T-cell (primary cell): ENCODE data around the gene BARHL1. TPM values are rescaled to one million over a fixed set of nuclear protein-coding genes. Genes with fewer than 3 reads are reported as not detected.

Source experiments
- ATAC-seq, 4 experiments: fragments of 200-7000 bp in 3 of 4; fragments of 150-1000 bp in 1 of 4; cut with Tn5 transposase; replicated peaks in 1 of 4; 1 replicate in 3 of 4; 2 replicates in 1 of 4; pipeline ENCODE4 v1.10.0; 2021; ENCODE audit warnings: moderate library complexity in 3 of 4, mild to moderate bottlenecking in 2 of 4, moderate number of reproducible peaks in 1 of 4
- CTCF ChIA-PET, 2 donors: fragments of 300-600 bp; sonication (Branson Sonifier 250); formaldehyde crosslinking; loops; one replicate each; lab custom pipeline; 2022; ENCODE audit warnings: antibody characterized with exemption in 2 of 2; lab: Charles Lee
- POLR2A ChIA-PET, 2 donors: fragments of 300-600 bp; sonication (Branson Sonifier 250); formaldehyde crosslinking; loops; one replicate each; lab custom pipeline; 2022; ENCODE audit warnings: antibody characterized with exemption in 2 of 2; lab: Charles Lee
- DNase-seq, 35 experiments: peaks; one replicate each; pipeline versions ENCODE4 v3.0.0 to v3.0.0-alpha.2; 2013 to 2023
- H3K27ac ChIP-seq: one replicate; pipeline ENCODE4 v1.5.1; 2013; ENCODE audit warnings: low read length
- H3K27me3 ChIP-seq, 2 experiments: replicated peaks in 1 of 2; 1 replicate in 1 of 2; 2 replicates in 1 of 2; pipeline versions ENCODE4 v1.6.1 to v1.7.0; 2013; ENCODE audit warnings: low read length in 1 of 2, mixed read lengths in 1 of 2; ENCODE audit not compliant: control insufficient read depth in 2 of 2, insufficient read depth in 2 of 2; ENCODE audit errors: extremely low read depth in 1 of 2
- H3K36me3 ChIP-seq, 2 donors: 1 replicate in 1 of 2; 2 replicates in 1 of 2; pipeline versions ENCODE4 v1.6.1 to v1.7.0; 2013; ENCODE audit warnings: low read length in 1 of 2; ENCODE audit not compliant: control insufficient read depth in 2 of 2, insufficient read depth in 1 of 2; ENCODE audit errors: extremely low read depth in 1 of 2
- H3K4me1 ChIP-seq, 2 experiments: 1 replicate in 1 of 2; 2 replicates in 1 of 2; pipeline versions ENCODE4 v1.6.1 to v1.7.0; 2013; ENCODE audit warnings: low read length in 2 of 2, mixed read lengths in 1 of 2; ENCODE audit not compliant: insufficient read depth in 2 of 2, control insufficient read depth in 1 of 2; ENCODE audit errors: extremely low read depth in 1 of 2
- H3K4me3 ChIP-seq, 2 donors: 1 replicate in 1 of 2; 2 replicates in 1 of 2; pipeline versions ENCODE4 v1.5.1 to v1.7.0; 2013; ENCODE audit warnings: mild to moderate bottlenecking in 2 of 2, low read length in 1 of 2, moderate library complexity in 1 of 2; ENCODE audit not compliant: control insufficient read depth in 1 of 2; ENCODE audit errors: extremely low read depth in 1 of 2
- H3K9me3 ChIP-seq: 2 replicates; pipeline ENCODE4 v1.7.0; 2013
- H3K27ac Mint-ChIP-seq, 2 donors: one replicate each; pipeline ENCODE4 v1.8.0; 2020 to 2021; ENCODE audit warnings: mild to moderate bottlenecking in 2 of 2, mixed read lengths in 2 of 2
- H3K27me3 Mint-ChIP-seq, 2 donors: one replicate each; pipeline ENCODE4 v1.8.0; 2021 to 2022; ENCODE audit warnings: mixed read lengths in 2 of 2
- H3K36me3 Mint-ChIP-seq: one replicate; pipeline ENCODE4 v1.8.0; 2021; ENCODE audit warnings: mixed read lengths
- H3K4me1 Mint-ChIP-seq, 3 donors: one replicate each; pipeline ENCODE4 v1.8.0; 2020 to 2022; ENCODE audit warnings: mixed read lengths in 3 of 3, mild to moderate bottlenecking in 1 of 3
- H3K4me3 Mint-ChIP-seq, 3 donors: one replicate each; pipeline ENCODE4 v1.8.0; 2020 to 2022; ENCODE audit warnings: mild to moderate bottlenecking in 3 of 3, mixed read lengths in 3 of 3, moderate library complexity in 3 of 3
- H3K9me3 Mint-ChIP-seq, 3 donors: one replicate each; pipeline ENCODE4 v1.8.0; 2020 to 2022; ENCODE audit warnings: mixed read lengths in 3 of 3
- WGBS: methylation state at CpG from one replicate; pipeline ENCODE4 v1.1.5; 2013; ENCODE audit warnings: missing lambda C conversion rate; ENCODE audit not compliant: insufficient coverage; 5-methylcytosine and 5-hydroxymethylcytosine counted together
- total RNA-seq, 35 experiments: library from RNA in 6 of 35; stranded (reverse) in 6 of 35; fragments of 120-200 nt in 1 of 35; gene quantifications; one replicate each; pipeline versions ENCODE4 v1.2.1 to v1.2.4 and lab custom pipeline; 2013 to 2026

The BARHL1 gene
- total RNA-seq, 5 donors from 2014 or later (not counting 1 experiment from before 2014, with no cell fraction given) = not detected

- Mint-ChIP-seq H3K4me3 (no peak overlapping the region), H3K27ac (no peak overlapping the region), H3K36me3 (peaks cover 4% of the 10 kb centered on the region), H3K9me3 (no peaks in the 10 kb centered on the region), H3K27me3 (peaks cover 56 to 76% of the 10 kb centered on the region in 2 donors), H3K4me1 (peaks cover 8 to 14% (median 11%) of the 10 kb centered on the region in 3 donors)
- ChIA-PET POLR2A (no interaction called here), CTCF (no interaction called here)
- Histone ChIP-seq H3K4me1 (peaks cover 0 to 19% of the 10 kb centered on the region in 2 experiments), H3K27ac (no peak overlapping the region), H3K27me3 (peaks cover 29 to 89% of the 10 kb centered on the region in 2 experiments), H3K4me3 (no peak overlapping the region), H3K9me3 (no peaks in the 10 kb centered on the region), H3K36me3 (no peaks in the 10 kb centered on the region)
- ATAC-seq (no peak), DNase-seq (no peak)
- 24% methylated on average over 6 of the region's 12 CpGs for WGBS
Observed at GRCh38 chr9:132588098-132588497, 5.7 kb downstream of the BARHL1 start.

GRCh38 chr9:132588501-132589147 lies 6.2 kb downstream of the BARHL1 start:
- Mint-ChIP-seq H3K36me3 (peaks cover 9% of the 10 kb centered on the region), H3K9me3 (no peaks in the 10 kb centered on the region), H3K4me1 (peaks cover 10 to 14% (median 11%) of the 10 kb centered on the region in 3 donors), H3K27me3 (peaks cover 58 to 76% of the 10 kb centered on the region in 2 donors), H3K27ac (no peak overlapping the region), H3K4me3 (no peak overlapping the region)
- no peak for ATAC-seq
- Histone ChIP-seq H3K9me3 (no peaks in the 10 kb centered on the region), H3K4me1 (peaks cover 0 to 19% of the 10 kb centered on the region in 2 experiments), H3K27me3 (peaks cover 24 to 86% of the 10 kb centered on the region in 2 experiments), H3K36me3 (no peaks in the 10 kb centered on the region), H3K27ac (no peak overlapping the region), H3K4me3 (no peak overlapping the region)
- POLR2A ChIA-PET = no interaction called here
- DNase-seq = no peak
- CTCF ChIA-PET = no interaction called here
- 20% methylated on average over 22 of the region's 28 CpGs for WGBS

GRCh38 chr9:132589148-132590036 lies 7.0 kb downstream of the BARHL1 start:
- ATAC-seq (peak in 1 of 4 experiments; percentile 12), DNase-seq (no peak)
- Mint-ChIP-seq H3K36me3 (peaks cover 16% of the 10 kb centered on the region), H3K27me3 (peaks cover 54 to 71% of the 10 kb centered on the region in 2 donors), H3K4me1 (peaks cover 10 to 14% (median 11%) of the 10 kb centered on the region in 3 donors), H3K4me3 (no peak overlapping the region), H3K9me3 (no peaks in the 10 kb centered on the region), H3K27ac (no peak overlapping the region)
- peaks cover 0 to 19% of the 10 kb centered on the region in 2 experiments for H3K4me1 ChIP-seq
- ChIA-PET CTCF (no interaction called here), POLR2A (no interaction called here)
- no peaks in the 10 kb centered on the region for H3K9me3 ChIP-seq
- WGBS = 6% methylated on average over 73 of the region's 83 CpGs
- no peak overlapping the region for H3K4me3 ChIP-seq
- H3K36me3 ChIP-seq = peaks cover 0 to 2% of the 10 kb centered on the region in 2 donors
- H3K27ac ChIP-seq = no peak overlapping the region
- peaks cover 22 to 82% of the 10 kb centered on the region in 2 experiments for H3K27me3 ChIP-seq

GRCh38 chr9:132590037-132590317 lies 7.6 kb downstream of the BARHL1 start:
- Mint-ChIP-seq H3K4me1 (peaks cover 10 to 14% (median 11%) of the 10 kb centered on the region in 3 donors), H3K36me3 (peaks cover 22% of the 10 kb centered on the region), H3K27me3 (peaks cover 48 to 68% of the 10 kb centered on the region in 2 donors), H3K9me3 (no peaks in the 10 kb centered on the region), H3K27ac (no peak overlapping the region), H3K4me3 (no peak overlapping the region)
- Histone ChIP-seq H3K27me3 (peaks cover 21 to 79% of the 10 kb centered on the region in 2 experiments), H3K27ac (no peak overlapping the region), H3K4me1 (peaks cover 0 to 19% of the 10 kb centered on the region in 2 experiments), H3K9me3 (no peaks in the 10 kb centered on the region), H3K36me3 (peaks cover 5 to 8% of the 10 kb centered on the region in 2 donors), H3K4me3 (no peak overlapping the region)
- POLR2A ChIA-PET = no interaction called here
- DNase-seq (no peak), ATAC-seq (no peak)
- 16% methylated on average over 8 of the region's 17 CpGs for WGBS
- CTCF ChIA-PET = no interaction called here

DNA sequence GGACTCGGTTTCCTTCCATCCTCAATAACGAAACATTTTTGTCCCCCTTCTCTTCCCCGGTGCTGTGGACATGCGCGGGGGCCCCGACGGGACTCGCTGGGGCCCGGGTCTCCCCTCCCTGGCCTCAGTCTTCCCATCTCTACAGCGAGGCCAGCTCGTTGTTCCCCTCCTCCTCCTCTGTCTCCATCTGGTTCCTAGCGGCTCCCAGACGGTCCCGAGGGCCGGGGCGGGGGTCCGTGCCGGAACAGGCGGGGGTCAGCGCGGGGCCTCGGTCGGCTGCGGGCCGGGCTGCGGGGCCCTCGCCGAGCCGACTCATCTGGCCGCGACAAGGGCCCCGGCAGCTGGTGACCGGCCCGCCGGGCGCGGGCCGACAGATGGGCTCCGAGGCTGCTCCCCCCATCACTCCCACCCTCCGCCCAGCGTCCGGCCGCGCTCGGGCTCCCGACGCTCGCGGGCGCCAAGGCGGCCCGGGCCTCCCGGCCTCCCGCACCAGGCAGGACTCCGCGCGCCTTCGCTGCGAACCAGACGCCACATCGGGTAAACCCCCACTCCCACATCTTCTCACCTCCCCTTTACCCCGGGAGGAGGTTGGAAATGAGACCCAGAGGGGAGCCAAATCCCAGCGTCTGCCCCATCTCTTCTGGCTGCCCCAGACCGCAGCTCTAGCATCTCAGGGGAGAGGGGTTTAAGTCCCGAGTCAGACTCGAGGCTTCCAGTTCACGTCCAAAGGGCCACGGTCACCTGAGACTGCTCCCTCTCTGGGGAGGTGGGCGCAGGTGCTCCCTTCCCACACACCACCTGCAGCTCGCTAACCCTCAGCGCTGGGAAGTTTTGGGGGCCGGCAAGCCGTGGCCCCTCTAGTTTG lies 8.1 kb downstream of the BARHL1 start:
- Histone ChIP-seq H3K9me3 (no peaks in the 10 kb centered on the region), H3K27me3 (peaks cover 21 to 73% of the 10 kb centered on the region in 2 experiments), H3K4me1 (peaks cover 0 to 19% of the 10 kb centered on the region in 2 experiments), H3K4me3 (no peak overlapping the region), H3K36me3 (peaks cover 5 to 12% of the 10 kb centered on the region in 2 donors), H3K27ac (no peak overlapping the region)
- H3K4me3 Mint-ChIP-seq = no peak overlapping the region
- H3K36me3 Mint-ChIP-seq = peaks cover 26% of the 10 kb centered on the region
- ChIA-PET CTCF (no interaction called here), POLR2A (no interaction called here)
- peak in 1 of 4 experiments; percentile 26 for ATAC-seq
- WGBS = 11% methylated on average over 47 of the region's 73 CpGs
- H3K27ac Mint-ChIP-seq = no peak overlapping the region
- peaks cover 46 to 64% of the 10 kb centered on the region in 2 donors for H3K27me3 Mint-ChIP-seq
- no peaks in the 10 kb centered on the region for H3K9me3 Mint-ChIP-seq
- H3K4me1 Mint-ChIP-seq = peaks cover 10 to 14% (median 11%) of the 10 kb centered on the region in 3 donors
- DNase-seq = no peak

- ChIA-PET CTCF (no interaction called here), POLR2A (no interaction called here)
- DNase-seq = no peak
- H3K4me3 Mint-ChIP-seq = no peak overlapping the region
- no peaks in the 10 kb centered on the region for H3K9me3 ChIP-seq
- peaks cover 14 to 66% of the 10 kb centered on the region in 2 experiments for H3K27me3 ChIP-seq
- H3K4me1 ChIP-seq = peaks cover 0 to 19% of the 10 kb centered on the region in 2 experiments
- H3K36me3 Mint-ChIP-seq = peaks cover 33% of the 10 kb centered on the region
- no peak overlapping the region for H3K27ac ChIP-seq
- peaks cover 5 to 15% of the 10 kb centered on the region in 2 donors for H3K36me3 ChIP-seq
- H3K4me3 ChIP-seq = no peak overlapping the region
- peaks cover 39 to 59% of the 10 kb centered on the region in 2 donors for H3K27me3 Mint-ChIP-seq
- no peaks in the 10 kb centered on the region for H3K9me3 Mint-ChIP-seq
- H3K27ac Mint-ChIP-seq = no peak overlapping the region
- H3K4me1 Mint-ChIP-seq = peaks cover 8 to 14% (median 10%) of the 10 kb centered on the region in 3 donors
- no peak for ATAC-seq
- WGBS = no CpG with 5 or more reads among the region's 6 CpGs
Observed at GRCh38 chr9:132591244-132591643, 8.8 kb downstream of the BARHL1 start.
